AG09319 (cell line): ENCODE measurements around the gene CDKN2A.

ENCODE experiments used
- DNase-seq: peaks from one replicate; pipeline ENCODE4 v3.0.0-alpha.2; 2010; ENCODE audit warnings: low read depth; ENCODE audit errors: extremely low read depth
- TF ChIP-seq, protein P1 (sequence below): IDR thresholded peaks from 2 replicates; pipeline ENCODE4 v1.5.1; 2011; ENCODE audit warnings: low read depth, mild to moderate bottlenecking, inconsistent platforms, low read length, moderate library complexity

The CDKN2A gene

DNA sequence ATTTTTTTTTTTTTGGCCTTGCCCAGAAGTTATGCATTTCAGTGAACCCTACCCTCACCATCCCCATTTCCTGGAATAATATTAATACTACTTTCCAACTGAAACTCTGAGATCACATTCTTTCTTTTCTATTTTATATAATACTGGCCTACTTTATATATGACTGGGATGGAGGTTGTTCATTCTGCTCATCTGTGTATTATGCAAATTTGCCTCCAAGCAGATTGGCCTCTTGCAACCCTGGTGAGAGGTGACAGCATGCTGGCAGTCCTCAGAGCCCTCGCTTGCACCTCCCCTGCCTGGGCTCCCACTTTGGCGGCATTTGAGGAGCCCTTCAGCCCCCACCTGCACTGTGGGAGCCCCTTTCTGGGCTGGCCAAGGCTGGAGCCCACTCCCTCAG is 35.4 kb downstream of the CDKN2A start:
- TF ChIP-seq, protein P1, sequence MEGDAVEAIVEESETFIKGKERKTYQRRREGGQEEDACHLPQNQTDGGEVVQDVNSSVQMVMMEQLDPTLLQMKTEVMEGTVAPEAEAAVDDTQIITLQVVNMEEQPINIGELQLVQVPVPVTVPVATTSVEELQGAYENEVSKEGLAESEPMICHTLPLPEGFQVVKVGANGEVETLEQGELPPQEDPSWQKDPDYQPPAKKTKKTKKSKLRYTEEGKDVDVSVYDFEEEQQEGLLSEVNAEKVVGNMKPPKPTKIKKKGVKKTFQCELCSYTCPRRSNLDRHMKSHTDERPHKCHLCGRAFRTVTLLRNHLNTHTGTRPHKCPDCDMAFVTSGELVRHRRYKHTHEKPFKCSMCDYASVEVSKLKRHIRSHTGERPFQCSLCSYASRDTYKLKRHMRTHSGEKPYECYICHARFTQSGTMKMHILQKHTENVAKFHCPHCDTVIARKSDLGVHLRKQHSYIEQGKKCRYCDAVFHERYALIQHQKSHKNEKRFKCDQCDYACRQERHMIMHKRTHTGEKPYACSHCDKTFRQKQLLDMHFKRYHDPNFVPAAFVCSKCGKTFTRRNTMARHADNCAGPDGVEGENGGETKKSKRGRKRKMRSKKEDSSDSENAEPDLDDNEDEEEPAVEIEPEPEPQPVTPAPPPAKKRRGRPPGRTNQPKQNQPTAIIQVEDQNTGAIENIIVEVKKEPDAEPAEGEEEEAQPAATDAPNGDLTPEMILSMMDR: no peak
- no peak for DNase-seq

DNA sequence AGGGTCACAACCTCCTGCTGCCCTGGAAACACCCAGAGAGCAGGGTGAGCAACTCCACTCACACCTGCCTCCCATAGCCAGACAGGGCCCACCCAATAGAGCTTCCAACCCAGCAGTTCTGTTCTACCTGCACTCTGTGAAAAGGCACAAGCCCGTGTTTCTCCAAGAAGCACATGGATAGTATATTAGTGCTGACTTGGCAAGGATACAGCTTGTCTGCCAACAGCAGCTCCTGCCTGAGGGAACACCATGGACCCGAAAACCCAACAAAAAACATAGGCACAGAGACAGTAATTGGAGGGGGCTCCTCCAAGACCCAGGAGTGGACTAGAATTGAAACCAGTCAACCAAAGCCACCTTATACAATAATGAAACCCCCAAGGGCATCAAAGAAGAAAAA is 48.6 kb downstream of the CDKN2A start:
- DNase-seq: no peak
- TF ChIP-seq, protein P1: no peak

DNA sequence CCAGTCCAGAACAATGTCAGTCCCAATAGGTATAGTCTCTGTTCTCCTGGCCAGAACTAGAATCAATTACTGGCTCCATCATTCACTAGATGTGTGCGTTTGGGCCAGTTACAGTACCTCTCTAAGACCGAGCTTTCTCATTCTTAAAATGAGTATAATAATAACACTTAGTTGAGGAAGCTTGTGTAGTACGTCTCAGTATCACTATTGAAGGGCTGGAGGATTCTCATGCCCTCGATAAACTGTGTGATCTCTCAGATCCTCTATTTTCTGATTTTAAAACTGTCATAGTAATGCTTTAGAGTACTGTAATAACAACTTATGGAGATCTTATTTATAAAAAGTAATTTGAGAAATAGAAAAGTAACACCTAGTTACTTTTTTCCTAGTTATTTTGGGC is 50.7 kb downstream of the CDKN2A start:
- TF ChIP-seq, protein P1: no peak
- no peak for DNase-seq

DNA sequence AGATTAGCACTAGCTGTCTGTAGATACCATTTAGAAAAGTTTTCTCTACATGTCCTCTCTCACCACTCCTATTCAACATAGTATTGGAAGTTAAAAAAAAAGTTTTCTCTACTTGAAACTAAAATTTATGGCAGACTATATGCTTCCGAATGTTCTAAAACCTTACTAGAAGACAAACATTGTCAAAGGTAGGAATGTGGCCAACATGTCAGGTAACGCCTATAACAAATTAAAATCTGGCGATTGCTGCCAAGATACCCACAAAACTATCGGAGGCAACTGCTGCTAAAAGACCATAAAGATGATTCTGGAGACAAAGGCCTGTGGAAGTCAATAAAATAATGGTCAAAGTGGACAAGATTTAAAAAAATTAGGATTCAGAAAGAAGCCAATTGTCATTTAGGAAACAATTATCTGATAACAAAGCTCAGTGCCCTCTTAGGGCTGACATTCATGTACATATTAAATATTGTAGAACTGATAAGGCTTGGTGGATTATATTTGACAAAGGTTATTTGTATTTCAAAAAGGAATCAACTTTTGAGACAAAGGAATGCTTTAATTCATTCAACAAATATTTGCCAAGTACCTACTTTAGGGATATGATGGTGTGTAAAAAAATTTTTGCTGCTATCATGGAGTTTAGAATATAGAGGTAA is 52.7 kb downstream of the CDKN2A start:
- TF ChIP-seq, protein P1: no peak
- DNase-seq: no peak

DNA sequence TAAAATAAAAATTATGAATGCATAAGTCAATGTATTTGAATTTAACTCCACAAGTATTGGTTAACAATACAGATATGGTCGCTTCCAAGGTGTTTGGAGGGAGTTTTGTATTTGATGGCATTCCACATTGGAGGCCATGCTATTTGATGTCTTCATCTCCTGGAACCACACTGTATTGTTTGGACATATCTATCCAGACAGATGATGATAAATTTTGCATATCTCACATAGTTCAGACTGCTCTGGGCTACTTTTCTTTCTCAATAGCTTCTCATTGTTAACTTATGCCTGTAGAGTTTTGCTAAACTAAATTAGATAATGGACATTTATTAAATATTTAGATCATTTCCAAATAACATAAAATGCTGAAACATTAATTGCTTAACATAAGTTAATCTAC is 58.0 kb downstream of the CDKN2A start:
- TF ChIP-seq, protein P1: no peak
- DNase-seq: no peak

DNA sequence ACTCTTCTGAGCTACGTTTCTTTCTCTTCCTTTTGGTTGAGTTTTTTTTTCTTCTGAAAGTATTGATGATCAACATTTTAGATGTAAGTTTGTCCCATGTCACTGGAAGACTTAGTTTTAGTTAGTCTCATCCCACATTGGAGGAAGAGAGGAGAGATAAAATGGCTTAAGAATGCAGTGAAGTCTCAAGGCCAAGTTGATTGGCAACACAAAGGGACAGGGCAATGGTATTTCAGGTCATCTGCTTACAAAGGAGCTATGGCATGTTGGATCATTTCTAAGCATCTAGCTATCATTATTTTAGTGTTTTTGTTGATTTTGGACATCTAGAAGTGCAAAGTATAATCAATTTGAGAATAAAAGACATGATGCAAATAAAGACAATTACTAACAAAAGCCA is 58.6 kb downstream of the CDKN2A start:
- TF ChIP-seq, protein P1: no peak
- DNase-seq: no peak

DNA sequence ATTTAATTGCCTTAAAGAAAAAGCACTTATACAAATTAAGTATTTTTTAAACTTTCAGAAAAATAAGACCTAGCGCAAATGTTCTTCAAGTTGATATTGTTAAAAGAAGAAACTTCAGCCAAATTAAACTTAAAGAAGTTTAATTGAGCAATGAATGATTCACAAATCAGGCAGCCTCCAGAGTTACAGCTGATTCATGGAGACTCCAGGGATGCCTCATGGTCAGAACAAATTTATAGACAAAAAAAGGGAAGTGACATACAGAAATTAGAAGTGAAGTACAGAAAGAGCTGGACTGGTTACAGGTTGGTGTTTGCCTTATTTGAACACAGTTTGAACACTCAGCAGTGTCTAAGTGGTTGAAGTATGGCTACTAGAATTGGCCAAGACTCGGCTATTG is 60.3 kb downstream of the CDKN2A start:
- DNase-seq: no peak
- TF ChIP-seq, protein P1: no peak
